ENCODE results near the gene PTPRR.

Gene PTPRR

DNA sequence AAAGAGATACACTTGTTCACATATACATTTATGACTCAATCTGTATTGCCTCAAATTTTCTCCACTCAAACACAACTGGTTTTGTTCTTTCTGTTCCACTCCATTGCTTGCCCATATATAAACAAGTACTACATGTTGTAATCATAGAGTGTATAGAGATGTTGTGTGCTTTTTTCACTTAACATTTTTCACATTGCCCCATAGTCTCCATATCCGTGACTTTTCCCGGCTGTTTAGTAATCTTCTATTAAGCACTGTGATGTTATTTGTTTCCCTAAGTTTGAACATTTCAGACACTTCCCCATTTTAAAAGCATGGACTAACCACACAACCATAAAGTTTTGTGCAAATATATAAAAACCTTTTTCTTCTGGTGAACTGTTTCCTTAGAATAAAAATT lies 45.5 kb upstream of the PTPRR start:
- TF ChIP-seq TCF4 (CRISPR knock-in tag; IDR thresholded peaks at IDR 0.05; ENCODE audit: borderline replicate concordance) (no peak), ZC3H10 (CRISPR knock-in tag; IDR thresholded peaks at IDR 0.05) (no peak), SNAI2 (CRISPR knock-in tag; IDR thresholded peaks at IDR 0.05) (no peak), ZFP3 (CRISPR knock-in tag; IDR thresholded peaks at IDR 0.05) (no peak), ZNF565 (CRISPR knock-in tag; conservative IDR thresholded peaks at IDR 0.05; ENCODE audit: low read depth) (no peak), GLIS3 (CRISPR knock-in tag; IDR thresholded peaks at IDR 0.05) (no peak), ZFP30 (CRISPR knock-in tag; IDR thresholded peaks at IDR 0.05) (no peak), ISL1 (CRISPR knock-in tag; IDR thresholded peaks at IDR 0.05) (no peak), TOX (CRISPR knock-in tag; IDR thresholded peaks at IDR 0.05; ENCODE audit: borderline replicate concordance) (no peak)
- TF ChIP-seq, protein P1, sequence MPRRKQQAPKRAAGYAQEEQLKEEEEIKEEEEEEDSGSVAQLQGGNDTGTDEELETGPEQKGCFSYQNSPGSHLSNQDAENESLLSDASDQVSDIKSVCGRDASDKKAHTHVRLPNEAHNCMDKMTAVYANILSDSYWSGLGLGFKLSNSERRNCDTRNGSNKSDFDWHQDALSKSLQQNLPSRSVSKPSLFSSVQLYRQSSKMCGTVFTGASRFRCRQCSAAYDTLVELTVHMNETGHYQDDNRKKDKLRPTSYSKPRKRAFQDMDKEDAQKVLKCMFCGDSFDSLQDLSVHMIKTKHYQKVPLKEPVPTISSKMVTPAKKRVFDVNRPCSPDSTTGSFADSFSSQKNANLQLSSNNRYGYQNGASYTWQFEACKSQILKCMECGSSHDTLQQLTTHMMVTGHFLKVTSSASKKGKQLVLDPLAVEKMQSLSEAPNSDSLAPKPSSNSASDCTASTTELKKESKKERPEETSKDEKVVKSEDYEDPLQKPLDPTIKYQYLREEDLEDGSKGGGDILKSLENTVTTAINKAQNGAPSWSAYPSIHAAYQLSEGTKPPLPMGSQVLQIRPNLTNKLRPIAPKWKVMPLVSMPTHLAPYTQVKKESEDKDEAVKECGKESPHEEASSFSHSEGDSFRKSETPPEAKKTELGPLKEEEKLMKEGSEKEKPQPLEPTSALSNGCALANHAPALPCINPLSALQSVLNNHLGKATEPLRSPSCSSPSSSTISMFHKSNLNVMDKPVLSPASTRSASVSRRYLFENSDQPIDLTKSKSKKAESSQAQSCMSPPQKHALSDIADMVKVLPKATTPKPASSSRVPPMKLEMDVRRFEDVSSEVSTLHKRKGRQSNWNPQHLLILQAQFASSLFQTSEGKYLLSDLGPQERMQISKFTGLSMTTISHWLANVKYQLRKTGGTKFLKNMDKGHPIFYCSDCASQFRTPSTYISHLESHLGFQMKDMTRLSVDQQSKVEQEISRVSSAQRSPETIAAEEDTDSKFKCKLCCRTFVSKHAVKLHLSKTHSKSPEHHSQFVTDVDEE (CRISPR knock-in tag; IDR thresholded peaks at IDR 0.05): no peak
- TF ChIP-seq, protein P2, sequence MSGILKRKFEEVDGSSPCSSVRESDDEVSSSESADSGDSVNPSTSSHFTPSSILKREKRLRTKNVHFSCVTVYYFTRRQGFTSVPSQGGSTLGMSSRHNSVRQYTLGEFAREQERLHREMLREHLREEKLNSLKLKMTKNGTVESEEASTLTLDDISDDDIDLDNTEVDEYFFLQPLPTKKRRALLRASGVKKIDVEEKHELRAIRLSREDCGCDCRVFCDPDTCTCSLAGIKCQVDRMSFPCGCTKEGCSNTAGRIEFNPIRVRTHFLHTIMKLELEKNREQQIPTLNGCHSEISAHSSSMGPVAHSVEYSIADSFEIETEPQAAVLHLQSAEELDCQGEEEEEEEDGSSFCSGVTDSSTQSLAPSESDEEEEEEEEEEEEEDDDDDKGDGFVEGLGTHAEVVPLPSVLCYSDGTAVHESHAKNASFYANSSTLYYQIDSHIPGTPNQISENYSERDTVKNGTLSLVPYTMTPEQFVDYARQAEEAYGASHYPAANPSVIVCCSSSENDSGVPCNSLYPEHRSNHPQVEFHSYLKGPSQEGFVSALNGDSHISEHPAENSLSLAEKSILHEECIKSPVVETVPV (CRISPR knock-in tag; IDR thresholded peaks at IDR 0.05): no peak
- TF ChIP-seq, protein P3, sequence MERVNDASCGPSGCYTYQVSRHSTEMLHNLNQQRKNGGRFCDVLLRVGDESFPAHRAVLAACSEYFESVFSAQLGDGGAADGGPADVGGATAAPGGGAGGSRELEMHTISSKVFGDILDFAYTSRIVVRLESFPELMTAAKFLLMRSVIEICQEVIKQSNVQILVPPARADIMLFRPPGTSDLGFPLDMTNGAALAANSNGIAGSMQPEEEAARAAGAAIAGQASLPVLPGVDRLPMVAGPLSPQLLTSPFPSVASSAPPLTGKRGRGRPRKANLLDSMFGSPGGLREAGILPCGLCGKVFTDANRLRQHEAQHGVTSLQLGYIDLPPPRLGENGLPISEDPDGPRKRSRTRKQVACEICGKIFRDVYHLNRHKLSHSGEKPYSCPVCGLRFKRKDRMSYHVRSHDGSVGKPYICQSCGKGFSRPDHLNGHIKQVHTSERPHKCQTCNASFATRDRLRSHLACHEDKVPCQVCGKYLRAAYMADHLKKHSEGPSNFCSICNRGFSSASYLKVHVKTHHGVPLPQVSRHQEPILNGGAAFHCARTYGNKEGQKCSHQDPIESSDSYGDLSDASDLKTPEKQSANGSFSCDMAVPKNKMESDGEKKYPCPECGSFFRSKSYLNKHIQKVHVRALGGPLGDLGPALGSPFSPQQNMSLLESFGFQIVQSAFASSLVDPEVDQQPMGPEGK (CRISPR knock-in tag; IDR thresholded peaks at IDR 0.05; ENCODE audit: borderline replicate concordance): no peak
- TF ChIP-seq, protein P4, sequence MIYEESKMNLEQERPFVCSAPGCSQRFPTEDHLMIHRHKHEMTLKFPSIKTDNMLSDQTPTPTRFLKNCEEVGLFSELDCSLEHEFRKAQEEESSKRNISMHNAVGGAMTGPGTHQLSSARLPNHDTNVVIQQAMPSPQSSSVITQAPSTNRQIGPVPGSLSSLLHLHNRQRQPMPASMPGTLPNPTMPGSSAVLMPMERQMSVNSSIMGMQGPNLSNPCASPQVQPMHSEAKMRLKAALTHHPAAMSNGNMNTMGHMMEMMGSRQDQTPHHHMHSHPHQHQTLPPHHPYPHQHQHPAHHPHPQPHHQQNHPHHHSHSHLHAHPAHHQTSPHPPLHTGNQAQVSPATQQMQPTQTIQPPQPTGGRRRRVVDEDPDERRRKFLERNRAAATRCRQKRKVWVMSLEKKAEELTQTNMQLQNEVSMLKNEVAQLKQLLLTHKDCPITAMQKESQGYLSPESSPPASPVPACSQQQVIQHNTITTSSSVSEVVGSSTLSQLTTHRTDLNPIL (CRISPR knock-in tag; IDR thresholded peaks at IDR 0.05; ENCODE audit: low read depth): no peak
- ATAC-seq: no peak

DNA sequence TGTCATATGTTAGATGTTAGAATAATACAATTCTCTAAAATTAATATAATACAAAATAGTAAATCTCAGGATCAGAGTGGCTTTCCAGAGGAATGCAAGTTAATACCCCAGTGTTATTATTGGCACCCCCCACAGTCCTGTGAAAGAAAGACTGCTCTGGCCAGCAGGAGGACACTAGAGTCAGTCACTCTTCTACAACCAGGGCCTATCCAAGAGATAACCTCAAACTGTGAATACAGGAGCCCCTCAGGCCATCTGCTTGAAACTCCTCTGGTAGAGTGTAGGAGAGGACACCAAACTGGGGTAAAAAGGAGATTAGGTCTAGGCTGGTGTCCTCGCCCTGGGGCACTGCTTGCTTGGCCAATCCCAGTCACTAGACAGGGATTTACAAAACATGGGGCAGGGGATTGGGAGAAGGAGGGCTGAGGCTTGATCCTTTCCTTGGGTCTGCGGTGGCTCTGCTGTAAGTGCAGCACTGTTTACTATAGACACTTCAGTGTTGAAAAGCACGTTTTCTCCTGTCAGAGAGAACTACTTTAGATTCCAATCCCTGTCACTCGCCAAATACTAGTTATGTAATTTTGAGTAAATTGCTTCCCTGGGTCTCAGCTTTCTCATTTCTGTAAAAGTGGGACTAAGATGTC lies 44.5 kb upstream of the PTPRR start:
- TF ChIP-seq OSR1 (CRISPR knock-in tag; IDR thresholded peaks at IDR 0.05) (no peak), ZFP30 (CRISPR knock-in tag; IDR thresholded peaks at IDR 0.05) (no peak), ZNF565 (CRISPR knock-in tag; conservative IDR thresholded peaks at IDR 0.05; ENCODE audit: low read depth) (no peak), ZNF8 (CRISPR knock-in tag; IDR thresholded peaks at IDR 0.05) (no peak), TCF4 (CRISPR knock-in tag; IDR thresholded peaks at IDR 0.05; ENCODE audit: borderline replicate concordance) (no peak), ISL1 (CRISPR knock-in tag; IDR thresholded peaks at IDR 0.05) (no peak), ZFP3 (CRISPR knock-in tag; IDR thresholded peaks at IDR 0.05) (no peak), PPARA (CRISPR knock-in tag; IDR thresholded peaks at IDR 0.05; ENCODE audit: borderline replicate concordance) (no peak), ESRRG (CRISPR knock-in tag; IDR thresholded peaks at IDR 0.05) (no peak), SNAI2 (CRISPR knock-in tag; IDR thresholded peaks at IDR 0.05) (no peak), RARB (CRISPR knock-in tag; IDR thresholded peaks at IDR 0.05) (no peak), TOX (CRISPR knock-in tag; IDR thresholded peaks at IDR 0.05; ENCODE audit: borderline replicate concordance) (no peak)
- TF ChIP-seq, protein P5, sequence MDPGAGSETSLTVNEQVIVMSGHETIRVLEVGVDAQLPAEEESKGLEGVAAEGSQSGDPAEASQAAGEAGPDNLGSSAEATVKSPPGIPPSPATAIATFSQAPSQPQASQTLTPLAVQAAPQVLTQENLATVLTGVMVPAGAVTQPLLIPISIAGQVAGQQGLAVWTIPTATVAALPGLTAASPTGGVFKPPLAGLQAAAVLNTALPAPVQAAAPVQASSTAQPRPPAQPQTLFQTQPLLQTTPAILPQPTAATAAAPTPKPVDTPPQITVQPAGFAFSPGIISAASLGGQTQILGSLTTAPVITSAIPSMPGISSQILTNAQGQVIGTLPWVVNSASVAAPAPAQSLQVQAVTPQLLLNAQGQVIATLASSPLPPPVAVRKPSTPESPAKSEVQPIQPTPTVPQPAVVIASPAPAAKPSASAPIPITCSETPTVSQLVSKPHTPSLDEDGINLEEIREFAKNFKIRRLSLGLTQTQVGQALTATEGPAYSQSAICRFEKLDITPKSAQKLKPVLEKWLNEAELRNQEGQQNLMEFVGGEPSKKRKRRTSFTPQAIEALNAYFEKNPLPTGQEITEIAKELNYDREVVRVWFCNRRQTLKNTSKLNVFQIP (CRISPR knock-in tag; IDR thresholded peaks at IDR 0.05; ENCODE audit: borderline replicate concordance, low read depth): no peak
- TF ChIP-seq, protein P3 (CRISPR knock-in tag; IDR thresholded peaks at IDR 0.05; ENCODE audit: borderline replicate concordance): no peak
- ATAC-seq: no peak

Data from SK-N-SH treated with all-trans-retinoic acid at 6 μM for 48 hours (cell line).